ENCODE measurements around the gene BTF3.

Gene BTF3

DNA sequence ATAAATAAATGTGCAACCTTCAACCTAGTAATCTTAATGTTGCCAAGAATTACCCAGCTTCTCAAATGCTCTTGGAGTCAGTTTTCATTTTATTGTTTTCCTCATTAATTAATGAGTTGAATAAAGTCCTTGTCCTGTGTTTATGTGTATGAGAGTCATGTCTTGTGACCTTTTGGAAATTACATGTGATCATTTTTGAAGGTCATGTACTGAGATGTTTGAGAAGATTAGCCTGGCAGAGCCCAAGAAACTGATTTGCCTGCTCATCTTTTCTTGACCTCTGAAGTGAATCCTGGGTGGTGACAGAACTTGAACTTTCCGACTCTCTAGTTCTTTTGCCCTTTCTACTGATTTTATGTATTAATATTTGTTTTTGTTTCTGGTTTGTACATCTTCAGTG is 51.8 kb downstream of the BTF3 start:
- Mint-ChIP-seq H3K4me3 (no peak overlapping the region), H3K4me1 (no peaks in the 10 kb centered on the region), H3K36me3 (peaks cover 17% of the 10 kb centered on the region), H3K27ac (no peak overlapping the region), H3K9me3 (no peaks in the 10 kb centered on the region), H3K27me3 (no peaks in the 10 kb centered on the region)
- ATAC-seq (ENCODE audit: low read depth) (no peak), DNase-seq (ENCODE audit: low spot score in 2 of 2) (no peak)

DNA sequence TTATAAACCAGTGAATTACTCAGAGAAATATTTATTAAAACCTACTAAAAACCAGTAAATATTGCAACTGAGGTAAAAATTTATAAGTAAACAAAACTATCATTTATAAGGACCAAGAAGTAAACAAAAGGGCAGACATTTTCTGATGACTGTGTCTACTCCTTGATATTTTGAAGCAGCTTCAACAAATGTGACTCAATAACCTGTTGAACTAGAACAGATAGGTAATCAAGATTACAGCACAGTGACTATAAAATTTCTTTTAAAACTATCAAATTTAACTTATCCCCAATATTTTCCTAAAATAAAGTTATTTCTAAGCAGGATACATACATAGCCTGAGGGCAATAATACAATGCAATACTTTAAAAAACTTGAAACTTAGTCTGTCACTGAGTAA is 54.4 kb downstream of the BTF3 start:
- Mint-ChIP-seq H3K4me1 (no peaks in the 10 kb centered on the region), H3K27me3 (no peaks in the 10 kb centered on the region), H3K4me3 (no peak overlapping the region), H3K9me3 (no peaks in the 10 kb centered on the region), H3K36me3 (peaks cover 19% of the 10 kb centered on the region), H3K27ac (no peak overlapping the region)
- DNase-seq (ENCODE audit: low spot score in 2 of 2) (no peak), ATAC-seq (ENCODE audit: low read depth) (no peak)
